ENCODE data around the gene BRD1. TPM values are rescaled to one million over a fixed set of nuclear protein-coding genes. Genes with fewer than 3 reads are reported as not detected.

The BRD1 gene
- total RNA-seq, 1 experiment from 2014 or later, result 31.3 TPM

GRCh38 chr22:49862496-49862776 lies 34.8 kb upstream of the BRD1 start (continued):
- no peak for TF ChIP-seq JUND (IDR thresholded peaks at IDR 0.05)
- TF ChIP-seq CBX3 (IDR thresholded peaks at IDR 0.05; ENCODE audit: low read depth), result no peak
- no peak for TF ChIP-seq RAD21 (IDR thresholded peaks at IDR 0.05; ENCODE audit: low read depth)
- no peak for TF ChIP-seq EZH2 (IDR thresholded peaks at IDR 0.05)
- TF ChIP-seq EZH2phosphoT487 (IDR thresholded peaks at IDR 0.05; ENCODE audit: borderline replicate concordance), result no peak

GRCh38 chr22:49861642-49862495 lies 34.2 kb upstream of the BRD1 start:
- Histone ChIP-seq H3K27me3 (ENCODE audit: insufficient read depth, low read length) (no peaks in the 10 kb centered on the region), H3K4me1 (ENCODE audit: control insufficient read depth in 1 of 2, insufficient read depth in 2 of 2, low read length in 2 of 2) (no peaks in the 10 kb centered on the region), H4K20me1 (ENCODE audit: insufficient read depth) (peaks cover 4% of the 10 kb centered on the region; the same call in 1 of the 2 replicates), H3K79me2 (ENCODE audit: insufficient read depth, low read length) (peaks cover 99% of the 10 kb centered on the region), H3K9ac (ENCODE audit: low read length) (no peak overlapping the region), H3K36me3 (ENCODE audit: control insufficient read depth in 1 of 2, insufficient read depth in 2 of 2, low read length in 2 of 2) (peaks cover 0 to 5% of the 10 kb centered on the region in 2 experiments; a peak in 1 of 4 replicates), H3K4me3 (replicated peaks in 1 of 2; ENCODE audit: low read depth in 1 of 2, low read length in 2 of 2) (no peak overlapping the region), H3K27ac (ENCODE audit: low read depth, low read length) (no peak overlapping the region), H2AFZ (ENCODE audit: low read depth, low read length, poor library complexity, severe bottlenecking) (no peak overlapping the region), H3K9me2 (ENCODE audit: insufficient read depth) (no peaks in the 10 kb centered on the region), H3K9me3 (ENCODE audit: control insufficient read depth in 1 of 2, insufficient read depth in 1 of 2, low read depth in 1 of 2, low read length in 2 of 2) (peaks cover 3 to 10% of the 10 kb centered on the region in 2 experiments; a peak in 2 of 4 replicates), H3K4me2 (ENCODE audit: low read length) (no peak overlapping the region)
- intact Hi-C loops (cut with micrococcal nuclease), result no loop called here
- ChIA-PET POLR2A (no interaction called here), RAD21 (ENCODE audit: low non-redundant PET in 1 of 2, low total read pairs in 2 of 2, uncharacterized antibody in 2 of 2, unreplicated experiment in 2 of 2) (no interaction called here), CTCF (no interaction called here)
- ATAC-seq (no peak), DNase-seq (ENCODE audit: low read depth, low spot score) (no peak)
- no peak for TF ChIP-seq RAD21 (IDR thresholded peaks at IDR 0.05; ENCODE audit: low read depth)
- no peak for TF ChIP-seq ZBTB33 (IDR thresholded peaks at IDR 0.05; ENCODE audit: extremely low read depth, insufficient replicate concordance, low read length)
- no peak for TF ChIP-seq SP1 (IDR thresholded peaks at IDR 0.05; ENCODE audit: low read depth)
- no peak for TF ChIP-seq EZH2phosphoT487 (IDR thresholded peaks at IDR 0.05; ENCODE audit: borderline replicate concordance)
- no peak for TF ChIP-seq CBX3 (IDR thresholded peaks at IDR 0.05; ENCODE audit: low read depth)
- TF ChIP-seq ATF3 (IDR thresholded peaks at IDR 0.05), result no peak
- BruUV-seq (replicated peaks), result no TSS peak
